Effector CD8-positive, alpha-beta T cell (primary cell): ENCODE results near the gene COG5.
"Not testable (repeated sequence)": the region's sequence is repeated elsewhere in the genome, so short reads cannot be mapped to it uniquely, and the experiment has no call there.

Experiments
- DNase-seq: peaks from one replicate; lab custom pipeline; 2025; lab: John Stamatoyannopoulos, UW

The COG5 gene

DNA sequence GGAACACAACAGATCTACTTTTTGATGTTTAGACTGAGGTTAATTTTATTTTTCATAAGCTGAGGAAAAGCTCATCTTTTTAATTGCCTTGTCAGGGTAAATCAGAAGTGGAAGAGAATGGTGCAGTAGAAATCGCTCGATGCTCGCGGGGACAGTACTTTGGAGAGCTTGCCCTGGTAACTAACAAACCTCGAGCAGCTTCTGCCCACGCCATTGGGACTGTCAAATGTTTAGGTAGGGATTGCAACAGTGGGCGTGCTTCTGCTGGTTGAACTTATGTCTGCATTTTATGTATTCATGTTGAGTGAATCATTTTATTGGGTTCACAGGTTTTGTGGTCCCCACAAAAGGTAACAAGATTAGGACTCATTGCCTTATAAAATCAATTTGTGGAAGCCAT lies 406.6 kb downstream of the COG5 start:
- no peak for DNase-seq

DNA sequence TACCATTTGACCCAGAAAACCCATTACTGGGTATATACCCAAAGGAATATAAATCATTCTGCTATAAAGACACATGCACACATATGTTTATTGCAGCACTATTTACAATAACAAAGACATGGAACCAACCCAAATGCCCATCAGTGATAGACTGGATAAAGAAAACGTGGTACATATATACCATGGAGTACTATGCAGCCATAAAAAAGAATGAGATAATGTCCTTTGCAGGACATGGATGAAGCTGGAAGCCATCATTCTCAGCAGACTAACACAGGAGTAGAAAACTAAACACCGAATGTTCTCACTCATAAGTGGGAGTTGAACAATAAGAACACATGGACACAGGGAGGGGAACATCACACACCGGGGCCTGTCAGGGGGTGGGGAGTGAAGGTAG lies 408.0 kb downstream of the COG5 start:
- DNase-seq, result not testable (repeated sequence)

DNA sequence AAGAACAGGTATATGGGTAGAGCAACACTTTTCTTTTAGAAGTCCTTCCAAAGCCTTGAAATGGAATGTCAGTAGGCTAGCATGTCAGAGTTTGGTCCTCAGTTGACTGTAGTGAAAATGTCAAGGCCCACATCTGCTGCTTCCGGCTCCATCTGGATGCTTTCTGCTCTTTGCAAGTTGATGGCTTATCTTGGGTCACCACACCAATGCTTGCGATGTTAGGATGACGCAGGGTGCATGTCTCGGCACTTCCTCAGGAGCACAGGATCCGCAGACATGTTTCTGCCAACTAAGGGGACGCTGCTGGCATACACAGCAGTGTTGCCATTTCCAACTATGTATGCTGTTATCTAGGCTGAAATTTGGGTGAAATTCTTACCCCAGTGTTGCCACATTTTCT lies 408.9 kb downstream of the COG5 start:
- no peak for DNase-seq

- no peak for DNase-seq
These were observed 411.7 kb downstream of the COG5 start for GRCh38 chr7:107152011-107152410.
